GM21381 (cell line): Measurements from ENCODE around the gene ADGRL3.

Experiments used
- ATAC-seq: cut with Tn5 transposase; IDR thresholded peaks from one replicate; pipeline ENCODE4 v1.9.1; 2021; ENCODE audit warnings: mild to moderate bottlenecking, moderate library complexity; ENCODE audit not compliant: unreplicated experiment

Gene ADGRL3

GRCh38 chr4:61531188-61531587, 331.1 kb downstream of the ADGRL3 start:
- no peak for ATAC-seq

- ATAC-seq, result no peak
Measured at GRCh38 chr4:61532336-61533000, 332.3 kb downstream of the ADGRL3 start.

GRCh38 chr4:61533140-61533539, 333.0 kb downstream of the ADGRL3 start:
- ATAC-seq, result no peak

- no peak for ATAC-seq
Measured at GRCh38 chr4:61540944-61541343, 340.8 kb downstream of the ADGRL3 start.

- ATAC-seq, result no peak
Measured at GRCh38 chr4:61541459-61541858, 341.3 kb downstream of the ADGRL3 start.

GRCh38 chr4:61543976-61544375, 343.9 kb downstream of the ADGRL3 start:
- no peak for ATAC-seq

GRCh38 chr4:61545902-61546480, 345.9 kb downstream of the ADGRL3 start:
- ATAC-seq, result no peak

GRCh38 chr4:61549336-61549735, 349.2 kb downstream of the ADGRL3 start:
- ATAC-seq, result no peak

- ATAC-seq, result no peak
Measured at GRCh38 chr4:61553557-61554125, 353.5 kb downstream of the ADGRL3 start.

- ATAC-seq, result no peak
Measured at GRCh38 chr4:61555789-61556188, 355.7 kb downstream of the ADGRL3 start.

GRCh38 chr4:61556277-61556676, 356.2 kb downstream of the ADGRL3 start:
- ATAC-seq, result no peak

GRCh38 chr4:61559396-61559795, 359.3 kb downstream of the ADGRL3 start:
- ATAC-seq, result no peak

- no peak for ATAC-seq
Measured at GRCh38 chr4:61561028-61561427, 360.9 kb downstream of the ADGRL3 start.

- ATAC-seq, result no peak
Measured at GRCh38 chr4:61571761-61572559, 371.8 kb downstream of the ADGRL3 start.

- no peak for ATAC-seq
Measured at GRCh38 chr4:61575796-61576195, 375.7 kb downstream of the ADGRL3 start.

GRCh38 chr4:61579786-61580185, 379.7 kb downstream of the ADGRL3 start:
- ATAC-seq, result no peak

- no peak for ATAC-seq
Measured at GRCh38 chr4:61580721-61581377, 380.7 kb downstream of the ADGRL3 start.

GRCh38 chr4:61583696-61584095, 383.6 kb downstream of the ADGRL3 start:
- ATAC-seq, result no peak

GRCh38 chr4:61588621-61589402, 388.7 kb downstream of the ADGRL3 start:
- ATAC-seq, result no peak

- no peak for ATAC-seq
Measured at GRCh38 chr4:61590881-61591280, 390.8 kb downstream of the ADGRL3 start.
